IMR-90 (cell line): Measurements from ENCODE around the gene ASAP2. TPM values are rescaled to one million over a fixed set of nuclear protein-coding genes. Genes with fewer than 3 reads are reported as not detected.
A peak's percentile ranks its signal among the peaks of the same experiment; 100 is the strongest.

ENCODE experiments used
- ATAC-seq: fragments of 200-7000 bp; cut with Tn5 transposase; 2 replicates; pipeline ENCODE4 v1.9.1; 2020; ENCODE audit warnings: low read depth, mild to moderate bottlenecking, moderate library complexity
- BruUV-seq: library from RNA; stranded (reverse); fragments of 400-500 nt; replicated peaks from 2 replicates; lab custom pipeline; 2021; lab: Mats Ljungman, UMichigan
- CTCF ChIA-PET: fragments of 300-600 bp; formaldehyde crosslinking; extraction: SDS; loops from one replicate; lab custom pipeline; 2021; ENCODE audit warnings: antibody characterized with exemption; lab: Yijun Ruan, JAX
- POLR2A ChIA-PET: fragments of 300-600 bp; sonication (Branson Sonifier 250); formaldehyde crosslinking; loops from one replicate; lab custom pipeline; 2022; ENCODE audit warnings: antibody characterized with exemption; ENCODE audit not compliant: unreplicated experiment; lab: Charles Lee
- DNase-seq: peaks from one replicate; pipeline ENCODE4 v3.0.0; 2013
- H2AFZ ChIP-seq: replicated peaks from 2 replicates; pipeline ENCODE3; 2013; ENCODE audit warnings: low read length, mild to moderate bottlenecking; ENCODE audit not compliant: poor library complexity
- H2AK5ac ChIP-seq: 2 replicates; pipeline ENCODE4 v1.6.1; 2013; ENCODE audit warnings: low read depth, low read length, inconsistent platforms
- H2AK9ac ChIP-seq: replicated peaks from 2 replicates; pipeline ENCODE3; 2013; ENCODE audit warnings: mild to moderate bottlenecking, low read depth, low read length, moderate library complexity; ENCODE audit not compliant: poor library complexity
- H2BK120ac ChIP-seq: 2 replicates; pipeline ENCODE4 v1.6.1; 2013; ENCODE audit warnings: low read depth, low read length, inconsistent platforms
- H2BK15ac ChIP-seq: 3 replicates; pipeline ENCODE4 v1.6.1; 2013; ENCODE audit warnings: low read depth, low read length, inconsistent platforms
- H2BK20ac ChIP-seq: 2 replicates; pipeline ENCODE4 v1.6.1; 2013; ENCODE audit warnings: low read depth, mild to moderate bottlenecking, inconsistent platforms, low read length, moderate library complexity
- H2BK5ac ChIP-seq: 2 replicates; pipeline ENCODE4 v1.6.1; 2013; ENCODE audit warnings: mild to moderate bottlenecking, low read depth, low read length, inconsistent platforms; ENCODE audit not compliant: poor library complexity, severe bottlenecking
- H3K14ac ChIP-seq: replicated peaks from 2 replicates; pipeline ENCODE4 v1.6.1; 2013; ENCODE audit warnings: low read depth, low read length, inconsistent platforms
- H3K18ac ChIP-seq: 2 replicates; pipeline ENCODE4 v1.6.1; 2013; ENCODE audit warnings: low read depth, low read length, control low read depth
- H3K23ac ChIP-seq: 2 replicates; pipeline ENCODE4 v1.6.1; 2013; ENCODE audit warnings: low read depth, low read length, inconsistent platforms
- H3K27ac ChIP-seq: 2 replicates; pipeline ENCODE4 v1.5.1; 2013; ENCODE audit warnings: mild to moderate bottlenecking, control low read depth, low read length; ENCODE audit not compliant: insufficient read depth
- H3K27me3 ChIP-seq: 2 replicates; pipeline ENCODE4 v1.6.1; 2013; ENCODE audit warnings: low read length; ENCODE audit not compliant: control insufficient read depth, insufficient read depth
- H3K36me3 ChIP-seq: 2 replicates; pipeline ENCODE4 v1.6.1; 2013; ENCODE audit warnings: low read length, mixed read lengths; ENCODE audit not compliant: control insufficient read depth, insufficient read depth
- H3K4ac ChIP-seq: 2 replicates; pipeline ENCODE4 v1.6.1; 2013; ENCODE audit warnings: low read depth, low read length, inconsistent platforms
- H3K4me1 ChIP-seq: 2 replicates; pipeline ENCODE4 v1.6.1; 2013; ENCODE audit warnings: low read length, mixed read lengths; ENCODE audit not compliant: control insufficient read depth, insufficient read depth
- H3K4me2 ChIP-seq: 2 replicates; pipeline ENCODE4 v1.6.1; 2013; ENCODE audit warnings: low read depth, mild to moderate bottlenecking, control low read depth, low read length, moderate library complexity
- H3K4me3 ChIP-seq: 2 replicates; pipeline ENCODE4 v1.5.1; 2013; ENCODE audit warnings: low read depth, mild to moderate bottlenecking, control low read depth, low read length, moderate library complexity; ENCODE audit not compliant: insufficient read depth
- H3K56ac ChIP-seq: 2 replicates; pipeline ENCODE4 v1.6.1; 2013; ENCODE audit warnings: low read length, inconsistent platforms; ENCODE audit not compliant: insufficient read depth; ENCODE audit errors: extremely low read depth
- H3K79me1 ChIP-seq, 2 experiments: 2 replicates each; pipeline ENCODE4 v1.6.1; 2013; ENCODE audit warnings: low read length in 2 of 2, inconsistent platforms in 1 of 2, low read depth in 1 of 2
- H3K9ac ChIP-seq: 2 replicates; pipeline ENCODE4 v1.6.1; 2013; ENCODE audit warnings: low read depth, low read length, control low read depth
- H3K9me1 ChIP-seq: 2 replicates; pipeline ENCODE4 v1.6.1; 2013; ENCODE audit warnings: low read length, inconsistent platforms; ENCODE audit not compliant: insufficient read depth
- H3K9me3 ChIP-seq: 2 replicates; pipeline ENCODE4 v1.6.1; 2013; ENCODE audit warnings: low read length; ENCODE audit not compliant: control insufficient read depth, insufficient read depth
- H4K20me1 ChIP-seq: 2 replicates; pipeline ENCODE4 v1.6.1; 2013; ENCODE audit warnings: low read length, inconsistent platforms; ENCODE audit not compliant: insufficient read depth
- H4K5ac ChIP-seq: 2 replicates; pipeline ENCODE4 v1.6.1; 2013; ENCODE audit warnings: mild to moderate bottlenecking, low read depth, low read length, control low read depth
- H4K8ac ChIP-seq, 2 experiments: 2 replicates each; pipeline ENCODE4 v1.6.1; 2013; ENCODE audit warnings: low read depth in 2 of 2, low read length in 2 of 2, control low read depth in 1 of 2, inconsistent platforms in 1 of 2
- H4K91ac ChIP-seq: 2 replicates; pipeline ENCODE4 v1.6.1; 2013; ENCODE audit warnings: low read depth, low read length, inconsistent platforms; ENCODE audit not compliant: insufficient read depth
- CEBPB ChIP-seq: IDR thresholded peaks from 2 replicates; pipeline ENCODE4 v1.6.1; 2012; ENCODE audit warnings: low read depth, low read length, improper control_type of control experiment
- RFX5 ChIP-seq: IDR thresholded peaks from 2 replicates; pipeline ENCODE4 v1.8.0; 2012; ENCODE audit warnings: low read depth, mild to moderate bottlenecking, low read length, moderate library complexity
- WGBS, 2 experiments: methylation state at CpG; one replicate each; pipeline versions ENCODE4 v1.1.5 to v1.1.7; 2013; ENCODE audit warnings: missing lambda C conversion rate in 2 of 2; ENCODE audit not compliant: insufficient read length in 1 of 2; ENCODE audit errors: extremely low coverage in 2 of 2; 5-methylcytosine and 5-hydroxymethylcytosine counted together
- dilution Hi-C: fragments of 300-500 bp; cut with HindIII; formaldehyde crosslinking; loops from one replicate; pipeline ENCODE4 v1.14.3; 2018; ENCODE audit warnings: low sequenced_read_pairs; ENCODE audit not compliant: unreplicated experiment
- in situ Hi-C: fragments of 300-500 bp; cut with MboI; formaldehyde crosslinking; loops from 3 replicates; pipeline ENCODE4 v1.14.3; 2019; ENCODE audit warnings: low sequenced_read_pairs, inconsistent platforms, mixed read lengths
- intact Hi-C: fragments of 100-400 bp; cut with micrococcal nuclease; formaldehyde crosslinking; loops from 2 replicates; pipeline ENCODE4 v1.10.0; 2022
- polyA plus RNA-seq, 3 experiments: library from polyadenylated mRNA; depleted of rRNA; stranded (reverse); fragments of >200 nt; gene quantifications; 2 replicates each; pipeline ENCODE4 v1.2.3, GENCODE V29; 2012; ENCODE audit warnings: low replicate concordance in 1 of 3
- total RNA-seq: library from RNA; depleted of rRNA; stranded (reverse); fragments of >200 nt; gene quantifications from 2 replicates; pipeline ENCODE4 v1.2.3, GENCODE V29; 2012

Gene ASAP2
- total and polyA plus RNA-seq, 2 of the 4 experiments (the other 2 are of a cell fraction) = 19.7 to 28.1 TPM

DNA sequence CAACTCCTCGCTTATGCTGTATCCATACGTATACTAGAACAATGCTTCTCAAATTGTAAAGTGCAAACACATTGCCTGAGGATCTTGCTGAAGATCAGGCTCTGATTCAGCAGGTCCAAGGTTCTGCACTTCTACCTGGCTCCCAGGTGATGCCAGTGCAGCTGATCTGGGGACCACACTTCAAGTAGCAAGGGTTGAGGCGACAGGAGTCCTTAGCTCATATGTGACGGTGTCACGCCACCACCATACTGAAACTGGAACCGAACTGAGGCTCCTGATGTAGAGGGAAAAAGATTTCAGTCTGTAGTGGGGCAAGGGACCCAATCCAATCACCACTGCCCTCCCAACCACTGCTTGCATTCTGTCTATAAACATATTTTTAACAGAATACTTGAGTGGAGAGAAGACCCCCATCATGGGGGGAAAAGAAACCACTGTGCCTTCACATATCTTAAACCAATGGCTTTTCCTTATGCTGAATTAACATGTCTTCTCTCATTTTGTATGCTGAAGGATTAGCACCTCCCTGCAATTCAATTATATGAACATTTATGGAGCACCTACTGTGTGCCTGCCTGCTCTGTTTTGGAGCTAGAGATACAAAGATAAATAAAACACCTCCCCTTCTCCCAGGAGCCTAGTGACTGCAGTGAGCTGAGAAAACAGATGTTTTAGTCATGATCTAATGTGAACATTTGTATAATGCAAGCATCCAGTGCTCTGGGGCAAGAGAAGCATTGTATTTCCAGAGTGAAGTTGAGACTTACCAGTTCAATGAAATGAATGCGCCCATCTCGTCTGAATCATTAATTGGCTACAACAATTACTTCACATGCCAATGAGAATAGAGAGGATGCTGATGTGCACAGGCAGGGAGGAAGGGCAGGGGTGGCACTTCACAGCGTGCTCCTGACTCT, 6.6 kb upstream of the ASAP2 start:
- Histone ChIP-seq H2BK20ac (peak overlapping the region; percentile 89), H4K20me1 (no peaks in the 10 kb centered on the region), H3K18ac (peak overlapping the region; percentile 50), H3K9me3 (no peaks in the 10 kb centered on the region), H4K5ac (peak overlapping the region; percentile 44; the same call in 1 of the 2 replicates), H3K9ac (no peak overlapping the region), H3K56ac (no peak overlapping the region), H3K4me1 (peaks cover 13% of the 10 kb centered on the region), H3K9me1 (peaks cover 9% of the 10 kb centered on the region; the same call in 1 of the 2 replicates), H2BK5ac (peak overlapping the region; percentile 69), H2AK5ac (peak overlapping the region; percentile 96), H2AFZ (peak overlapping the region; percentile 67), H3K14ac (peak overlapping the region; percentile 77), H2AK9ac (peak overlapping the region; percentile 67), H4K8ac (peak overlapping the region; percentile 36 to 76; a peak in 2 of 4 replicates), H3K79me1 (peaks cover 0 to 2% of the 10 kb centered on the region in 2 experiments; a peak in 1 of 4 replicates), H3K27me3 (no peaks in the 10 kb centered on the region), H4K91ac (peak overlapping the region; percentile 67; the same call in 1 of the 2 replicates), H3K23ac (peak overlapping the region; percentile 67), H3K4ac (peak overlapping the region; percentile 88), H2BK120ac (peak overlapping the region; percentile 92), H3K36me3 (no peaks in the 10 kb centered on the region), H3K27ac (peak overlapping the region; percentile 70; the same call in 1 of the 2 replicates), H2BK15ac (peak overlapping the region; percentile 94; the same call in 2 of the 3 replicates), H3K4me2 (peak overlapping the region; percentile 27; the same call in 1 of the 2 replicates), H3K4me3 (no peak overlapping the region)
- POLR2A ChIA-PET = interaction anchor here (0.5 kb wide), 1 partner anchor 74 kb away, joined by 8 read pairs; no protein-coding TSS in a partner anchor
- no TSS peak for BruUV-seq
- dilution Hi-C loops (no loop called here), intact Hi-C loops (no loop called here), in situ Hi-C loops (loop anchor here (10.0 kb wide), 1 partner anchor 135 kb away; no protein-coding TSS in a partner anchor)
- CTCF ChIA-PET = interaction anchor here (0.6 kb wide), 1 partner anchor 134 kb away, joined by 4 read pairs; no protein-coding TSS in a partner anchor
- WGBS, 2 experiments = 86% methylated on average over 1 of the region's 9 CpGs; no CpG with 5 or more reads in 1 of the 2 experiments
- ATAC-seq (peak; percentile 88), DNase-seq (peak; percentile 79)
- no peak for TF ChIP-seq RFX5
- peak; percentile 69 for TF ChIP-seq CEBPB
